Right lobe of liver (tissue), 6 donors: ENCODE data around the gene EZR. TPM values are rescaled to one million over a fixed set of nuclear protein-coding genes. Genes with fewer than 3 reads are reported as not detected.

Source experiments
- ATAC-seq, 4 donors: fragments of 200-7000 bp; cut with Tn5 transposase; one replicate each; pipeline ENCODE4 v1.9.1; 2020; ENCODE audit warnings: mild to moderate bottlenecking in 4 of 4, moderate library complexity in 4 of 4
- DNase-seq, 3 donors: peaks; one replicate each; pipeline ENCODE4 v3.0.0-alpha.2; 2020
- H3K27ac ChIP-seq, 3 donors: fragments of 200-600 bp; one replicate each; pipeline ENCODE4 v1.8.0; 2022
- H3K27me3 ChIP-seq, 2 donors: fragments of 200-600 bp; one replicate each; pipeline ENCODE4 v1.8.0; 2022
- H3K36me3 ChIP-seq, 4 donors: fragments of 200-600 bp; sonication (generic) in 1 of 4; one replicate each; pipeline versions ENCODE4 v1.5.1 to v1.8.0; 2017 to 2022; ENCODE audit warnings: control low read depth in 1 of 4
- H3K4me1 ChIP-seq, 4 donors: fragments of 200-600 bp; sonication (generic) in 1 of 4; one replicate each; pipeline versions ENCODE4 v1.5.1 to v1.8.0; 2017 to 2022; ENCODE audit warnings: control low read depth in 1 of 4
- H3K4me3 ChIP-seq, 3 donors: fragments of 200-600 bp; one replicate each; pipeline ENCODE4 v1.8.0; 2022
- H3K9me3 ChIP-seq, 4 donors: fragments of 200-600 bp; sonication (generic) in 1 of 4; one replicate each; pipeline versions ENCODE4 v1.5.1 to v1.8.0; 2017 to 2022; ENCODE audit warnings: control low read depth in 1 of 4
- CTCF ChIP-seq, 4 donors: fragments of 200-600 bp in 3 of 4; fragments of 450-650 bp in 1 of 4; IDR thresholded peaks; one replicate each; pipeline versions ENCODE4 v1.5.1 to v1.8.0; 2016 to 2022; ENCODE audit warnings: antibody characterized with exemption in 4 of 4, mild to moderate bottlenecking in 2 of 4
- POLR2A ChIP-seq: fragments of 450-650 bp; IDR thresholded peaks from one replicate; pipeline ENCODE4 v1.6.1; 2017; ENCODE audit warnings: antibody characterized with exemption, mild to moderate bottlenecking
- WGBS: methylation state at CpG from one replicate; pipeline ENCODE4 v1.1.6; 2018; ENCODE audit warnings: low coverage, low lambda C conversion rate; ENCODE audit not compliant: insufficient coverage; ENCODE audit errors: missing lambda C conversion rate; 5-methylcytosine and 5-hydroxymethylcytosine counted together
- intact Hi-C, 2 donors: fragments of 100-400 bp; cut with DNase I; formaldehyde crosslinking; loops; one replicate each; pipeline versions ENCODE4 v1.11.2 to v1.14.1; 2022
- total RNA-seq, 6 experiments: library from RNA; depleted of rRNA in 2 of 6; stranded (reverse); fragments of >200 nt in 2 of 6; fragmentation: NEBNext Ultra II Directional in 3 of 6; extraction: Animal tissue kit (Norgen Biotek cat#: 25700) in 3 of 6; gene quantifications; one replicate each; pipeline versions ENCODE4 v1.1.0 to v1.2.4, GENCODE V29; 2016 to 2023
- donor health status: DM: no; HTN: yes; CAD: no.
- donor health status: DM: no; HTN: no; CAD: no.
- donor health status: DM: no; HTN: no; CAD: no.
- donor health status: DM: no; HTN: yes; CAD: no.
- donor health status: DM: no; HTN: yes; CAD: no.

The EZR gene
- total RNA-seq, 6 experiments from 2014 or later, result 26.4 to 161 (median 35.9) TPM

GRCh38 chr6:158751224-158751623, 67.9 kb downstream of the EZR start:
- Histone ChIP-seq H3K36me3 (no peaks in the 10 kb centered on the region), H3K27me3 (no peaks in the 10 kb centered on the region), H3K27ac (no peak overlapping the region), H3K9me3 (no peaks in the 10 kb centered on the region), H3K4me3 (no peak overlapping the region), H3K4me1 (peaks cover 0 to 10% (median 0%) of the 10 kb centered on the region in 4 donors)
- no peak for ATAC-seq
- no peak for DNase-seq
- no peak for TF ChIP-seq CTCF (IDR thresholded peaks at IDR 0.05)
- no peak for TF ChIP-seq POLR2A
- intact Hi-C loops, result no loop called here
- 67% methylated on average over 2 of the region's 9 CpGs for WGBS

GRCh38 chr6:158744986-158745430, 74.2 kb downstream of the EZR start:
- Histone ChIP-seq H3K4me1 (no peaks in the 10 kb centered on the region), H3K9me3 (no peaks in the 10 kb centered on the region), H3K27ac (no peak overlapping the region), H3K36me3 (no peaks in the 10 kb centered on the region), H3K4me3 (no peak overlapping the region), H3K27me3 (no peaks in the 10 kb centered on the region)
- ATAC-seq (no peak), DNase-seq (no peak)
- 95% methylated on average over 3 of the region's 5 CpGs for WGBS
- intact Hi-C loops, result no loop called here
- TF ChIP-seq CTCF (IDR thresholded peaks at IDR 0.05) (no peak), POLR2A (no peak)

GRCh38 chr6:158743033-158743651, 76.0 kb downstream of the EZR start:
- Histone ChIP-seq H3K36me3 (no peaks in the 10 kb centered on the region), H3K4me1 (peaks cover 0 to 6% (median 1%) of the 10 kb centered on the region in 4 donors), H3K9me3 (no peaks in the 10 kb centered on the region), H3K27ac (no peak overlapping the region), H3K4me3 (no peak overlapping the region), H3K27me3 (no peaks in the 10 kb centered on the region)
- DNase-seq (no peak), ATAC-seq (no peak)
- no peak for TF ChIP-seq POLR2A
- TF ChIP-seq CTCF (IDR thresholded peaks at IDR 0.05), result no peak
- intact Hi-C loops, result no loop called here
- 64% methylated on average over 3 of the region's 6 CpGs for WGBS

GRCh38 chr6:158739673-158740072, 79.5 kb downstream of the EZR start:
- 83% methylated on average over 1 of the region's 1 CpG for WGBS
- TF ChIP-seq POLR2A (no peak), CTCF (IDR thresholded peaks at IDR 0.05) (no peak)
- H3K36me3 ChIP-seq, result no peaks in the 10 kb centered on the region
- H3K4me1 ChIP-seq, result peaks cover 0 to 15% (median 2%) of the 10 kb centered on the region in 4 donors
- intact Hi-C loops, result no loop called here
- H3K27me3 ChIP-seq, result no peaks in the 10 kb centered on the region
- ATAC-seq (no peak), DNase-seq (no peak)
- H3K9me3 ChIP-seq, result no peaks in the 10 kb centered on the region
- H3K4me3 ChIP-seq, result no peak overlapping the region
- no peak overlapping the region for H3K27ac ChIP-seq
